Right cardiac atrium (tissue), 5 donors: Measurements from ENCODE around the gene FCER2. TPM values are rescaled to one million over a fixed set of nuclear protein-coding genes. Genes with fewer than 3 reads are reported as not detected.

ENCODE experiments used
- ATAC-seq, 2 donors: fragments of 200-7000 bp; cut with Tn5 transposase; one replicate each; pipeline versions ENCODE4 v1.8.0 to v1.9.1; 2020; ENCODE audit warnings: moderate library complexity in 2 of 2, mild to moderate bottlenecking in 1 of 2
- DNase-seq, 3 donors: peaks; one replicate each; pipeline ENCODE4 v3.0.0-alpha.2; 2020
- H3K27ac ChIP-seq: one replicate; pipeline ENCODE4 v1.5.1; 2013; ENCODE audit warnings: mild to moderate bottlenecking, low read length, control low read depth, moderate library complexity
- H3K27me3 ChIP-seq: one replicate; pipeline ENCODE4 v1.6.1; 2013; ENCODE audit not compliant: control insufficient read depth, insufficient read depth
- H3K4me1 ChIP-seq: one replicate; pipeline ENCODE4 v1.6.1; 2013; ENCODE audit warnings: low read length; ENCODE audit not compliant: control insufficient read depth, insufficient read depth
- H3K4me3 ChIP-seq: one replicate; pipeline ENCODE4 v1.5.1; 2013; ENCODE audit warnings: low read length, control low read depth
- H3K9me3 ChIP-seq: one replicate; pipeline ENCODE4 v1.6.1; 2013; ENCODE audit warnings: low read length; ENCODE audit not compliant: control insufficient read depth
- WGBS: extraction: QIAGEN DNeasy Blood & Tissue Kit; methylation state at CpG from one replicate; pipeline ENCODE4 v1.1.7; 2013; 5-methylcytosine and 5-hydroxymethylcytosine counted together
- intact Hi-C, 4 donors: fragments of 100-400 bp; cut with DNase I; formaldehyde crosslinking; loops; one replicate each; pipeline versions ENCODE4 v1.11.0 to v1.14.0; 2022 to 2023
- polyA plus RNA-seq: library from polyadenylated mRNA; stranded (reverse); fragments of 200-250 nt; gene quantifications from one replicate; pipeline ENCODE4 v1.2.3, GENCODE V29; 2013
- total RNA-seq, 4 donors: library from RNA; stranded (reverse); fragmentation: NEBNext Ultra II Directional; extraction: Animal tissue kit (Norgen Biotek cat#: 25700); gene quantifications; one replicate each; pipeline ENCODE4 v1.2.1, GENCODE V29; 2021
- donor health status: healthy with polysubstance abuse.
- donor health status: DM: no; HTN: yes; CAD: no.
- donor health status: DM: no; HTN: no; CAD: no.
- donor health status: DM: no; HTN: yes; CAD: no; lungs with severe emphysema.
- donor health status: DM: yes; HTN: yes; CAD: no.

Gene FCER2
- total and polyA plus RNA-seq, 5 donors: 0.09 TPM; not detected in 4

- Histone ChIP-seq H3K27ac (no peak overlapping the region), H3K9me3 (no peaks in the 10 kb centered on the region), H3K27me3 (no peaks in the 10 kb centered on the region), H3K4me3 (peak overlapping the region; percentile 92), H3K4me1 (no peaks in the 10 kb centered on the region)
- peak; percentile 77 to 88 (median 88) for DNase-seq
- intact Hi-C loops: loop anchor here in 2 of 4 donors (2.0 to 10.0 kb wide), 4 partner anchors 27 to 327 kb away; no protein-coding TSS in a partner anchor
- ATAC-seq: peak; percentile 64 to 75
- WGBS: 5% methylated on average over 43 of the region's 43 CpGs
Measured at GRCh38 chr19:7681340-7682174, 20.4 kb downstream of the FCER2 start.

GRCh38 chr19:7680606-7681339, 21.2 kb downstream of the FCER2 start, which contains the start of gene TRAPPC5:
Gene TRAPPC5 (plus strand): TSS chr19:7680833. CDS start chr19:7682254, 1,421 bp downstream.
- intact Hi-C loops: loop anchor here in 2 of 4 donors (2.0 to 10.0 kb wide), 4 partner anchors 26 to 326 kb away; no protein-coding TSS in a partner anchor
- ATAC-seq: peak; percentile 90
- under 1% methylated on average over 79 of the region's 79 CpGs for WGBS

GRCh38 chr19:7679771-7680605, 21.9 kb downstream of the FCER2 start:
- Histone ChIP-seq H3K9me3 (no peaks in the 10 kb centered on the region), H3K4me1 (no peaks in the 10 kb centered on the region), H3K4me3 (no peak overlapping the region), H3K27ac (no peak overlapping the region), H3K27me3 (no peaks in the 10 kb centered on the region)
- DNase-seq: peak in 1 of 3 donors; percentile 41
- intact Hi-C loops: loop anchor here in 3 of 4 donors (2.0 to 10.0 kb wide), 6 partner anchors 25 to 325 kb away; no protein-coding TSS in a partner anchor
- 48% methylated on average over 22 of the region's 22 CpGs for WGBS
- no peak for ATAC-seq

More at GRCh38 chr19:7680606-7681339, 21.2 kb downstream of the FCER2 start, which contains the start of gene TRAPPC5:
- Histone ChIP-seq H3K27ac (peak within 1 kb of the TSS; percentile 13), H3K4me3 (peak within 1 kb of the TSS; percentile 92), H3K27me3 (no peaks in the 10 kb centered on the region), H3K9me3 (no peaks in the 10 kb centered on the region), H3K4me1 (no peaks in the 10 kb centered on the region)
- DNase-seq: peak; percentile 88 to 97 (median 96)

- 51% methylated on average over 30 of the region's 30 CpGs for WGBS
- H3K4me3 ChIP-seq: no peak overlapping the region
- no peak overlapping the region for H3K27ac ChIP-seq
- ATAC-seq (no peak), DNase-seq (peak in 1 of 3 donors; percentile 57)
- H3K4me1 ChIP-seq: no peaks in the 10 kb centered on the region
- intact Hi-C loops: loop anchor here in 2 of 4 donors (5.0 to 10.0 kb wide), 2 partner anchors 112 to 126 kb away; no protein-coding TSS in a partner anchor
- H3K9me3 ChIP-seq: no peaks in the 10 kb centered on the region
- H3K27me3 ChIP-seq: no peaks in the 10 kb centered on the region
Measured at GRCh38 chr19:7678971-7679751, 22.8 kb downstream of the FCER2 start.

GRCh38 chr19:7677669-7678311, 24.1 kb downstream of the FCER2 start:
- no peak for DNase-seq
- Histone ChIP-seq H3K4me1 (no peaks in the 10 kb centered on the region), H3K27ac (no peak overlapping the region), H3K4me3 (no peak overlapping the region), H3K9me3 (no peaks in the 10 kb centered on the region), H3K27me3 (no peaks in the 10 kb centered on the region)
- 23% methylated on average over 12 of the region's 12 CpGs for WGBS
- ATAC-seq: no peak
- intact Hi-C loops: loop anchor here in 2 of 4 donors (5.0 to 10.0 kb wide), 2 partner anchors 110 to 127 kb away; no protein-coding TSS in a partner anchor

GRCh38 chr19:7676854-7677253, 25.1 kb downstream of the FCER2 start, which contains the start of gene MCEMP1:
Gene MCEMP1 (plus strand): TSS chr19:7677090. CDS start chr19:7677121, 31 bp downstream.
- H3K4me1 ChIP-seq: no peaks in the 10 kb centered on the region
- H3K27ac ChIP-seq: no peak within 1 kb of the TSS
- DNase-seq (peak in 2 of 3 donors; percentile 29 to 68), ATAC-seq (no peak)
- WGBS: 43% methylated on average over 10 of the region's 10 CpGs
- H3K4me3 ChIP-seq: no peak within 1 kb of the TSS
- H3K9me3 ChIP-seq: no peaks in the 10 kb centered on the region
- H3K27me3 ChIP-seq: no peaks in the 10 kb centered on the region
- intact Hi-C loops: loop anchor here in 2 of 4 donors (5.0 to 10.0 kb wide), 2 partner anchors 110 to 128 kb away; no protein-coding TSS in a partner anchor

- no peak overlapping the region for H3K27ac ChIP-seq
- H3K9me3 ChIP-seq: no peaks in the 10 kb centered on the region
- intact Hi-C loops: loop anchor here in 2 of 4 donors (5.0 to 10.0 kb wide), 2 partner anchors 109 to 128 kb away; no protein-coding TSS in a partner anchor
- no peaks in the 10 kb centered on the region for H3K27me3 ChIP-seq
- 45% methylated on average over 7 of the region's 7 CpGs for WGBS
- DNase-seq (peak in 1 of 3 donors; percentile 28), ATAC-seq (no peak)
- no peaks in the 10 kb centered on the region for H3K4me1 ChIP-seq
- no peak overlapping the region for H3K4me3 ChIP-seq
Measured at GRCh38 chr19:7676376-7676775, 25.6 kb downstream of the FCER2 start.

GRCh38 chr19:7674010-7675005, 27.6 kb downstream of the FCER2 start:
- H3K27ac ChIP-seq: no peak overlapping the region
- 56% methylated on average over 20 of the region's 21 CpGs for WGBS
- no peak overlapping the region for H3K4me3 ChIP-seq
- no peaks in the 10 kb centered on the region for H3K27me3 ChIP-seq
- ATAC-seq (peak; percentile 57 to 93), DNase-seq (peak; percentile 65 to 87 (median 83))
- H3K9me3 ChIP-seq: no peaks in the 10 kb centered on the region
- intact Hi-C loops: loop anchor here in 2 of 4 donors (5.0 to 10.0 kb wide), 2 partner anchors 107 to 130 kb away; no protein-coding TSS in a partner anchor
- H3K4me1 ChIP-seq: no peaks in the 10 kb centered on the region
